ENCODE results near the gene CTU2.
"Not testable (repeated sequence)": the region's sequence is repeated elsewhere in the genome, so short reads cannot be mapped to it uniquely, and the experiment has no call there.

CTU2 gene

DNA sequence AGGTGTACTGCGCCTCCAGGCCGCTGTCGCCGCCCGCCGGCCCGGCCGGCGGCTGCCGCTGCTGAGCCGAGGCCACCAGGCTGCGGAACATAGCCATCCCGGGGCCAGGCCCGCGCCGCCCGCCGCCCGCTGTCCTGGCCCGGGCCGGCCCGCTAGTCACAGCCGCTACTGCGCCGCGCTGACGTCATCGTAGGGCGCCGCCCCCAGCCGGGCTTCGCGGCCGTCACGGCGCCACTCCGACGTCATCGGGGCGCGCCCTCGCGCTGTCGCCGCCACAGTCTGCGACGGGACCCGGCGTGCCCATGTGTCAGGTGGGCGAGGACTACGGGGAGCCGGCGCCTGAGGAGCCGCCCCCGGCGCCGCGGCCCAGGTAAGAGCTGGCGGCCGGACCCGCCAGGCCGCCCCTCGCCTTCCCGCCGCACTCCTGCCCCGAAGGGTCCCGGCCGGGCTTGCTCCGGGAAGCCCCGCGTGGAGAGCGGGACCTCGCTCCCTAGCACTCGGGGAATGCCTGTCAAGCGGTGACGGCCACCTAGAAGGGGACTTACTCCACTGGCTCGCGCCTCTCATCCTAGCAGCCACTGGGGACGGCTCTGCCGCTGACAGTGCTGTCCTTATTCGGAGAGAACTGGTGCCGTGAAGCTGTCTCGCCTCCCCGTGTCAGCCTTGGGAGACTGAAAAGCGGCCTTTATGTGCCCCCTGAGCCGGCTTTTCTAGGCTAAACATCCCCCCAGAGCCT, at the start of gene CTU2, which contains the start of gene RNF166:
Gene CTU2, plus strand, starts transcription at position 275 of the 736 bp plus-strand sequence. Its CDS starts 28 bp downstream, at position 303.
Gene RNF166, minus strand, starts transcription at position 180 of the 736 bp plus-strand sequence. Its CDS starts 83 bp downstream, at position 97.
- peak; percentile 84 for DNase-seq (ENCODE audit: low read depth, low spot score)

DNA sequence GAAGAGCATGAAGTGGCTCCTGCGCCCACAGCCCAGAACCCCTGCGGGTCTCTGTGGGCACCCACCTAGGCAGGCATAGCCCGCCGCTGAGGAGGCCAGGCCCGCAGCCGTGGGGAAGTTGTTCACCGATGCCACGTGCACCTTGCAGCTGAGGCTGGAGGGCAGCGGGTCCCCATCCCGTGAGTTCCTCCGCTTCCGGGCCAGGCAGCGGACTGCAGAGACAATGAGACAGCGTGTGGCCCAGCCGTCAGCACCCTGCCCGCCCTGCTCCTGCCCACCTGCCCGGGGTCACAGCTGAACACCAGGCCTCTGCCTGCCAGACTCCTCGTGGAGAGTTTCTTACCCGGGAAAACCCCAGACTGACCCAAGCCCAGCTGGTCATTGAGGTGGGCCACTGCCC, 48.9 kb upstream of the CTU2 start:
- no peak for DNase-seq (ENCODE audit: low read depth, low spot score)

DNA sequence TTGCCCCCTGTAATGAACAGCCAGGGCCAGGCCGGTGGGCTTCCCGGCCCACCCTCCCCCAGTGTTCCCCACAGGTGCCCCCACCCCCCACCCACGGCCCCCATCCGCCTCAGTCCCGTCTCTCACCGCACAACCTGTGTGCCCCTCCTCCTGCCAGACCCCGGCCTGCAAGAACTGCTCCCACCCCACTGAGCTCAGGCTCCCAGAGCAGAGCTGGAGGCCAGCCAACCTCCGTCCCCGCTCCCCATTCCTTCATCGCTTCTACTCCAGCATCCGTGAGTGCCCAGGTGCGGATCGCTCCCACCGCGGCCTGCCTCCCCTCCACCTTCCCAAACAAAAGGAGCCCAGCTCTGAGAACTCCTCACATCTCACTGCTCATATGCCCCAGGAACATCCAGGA, 47.6 kb upstream of the CTU2 start:
- DNase-seq (ENCODE audit: low read depth, low spot score), result no peak

DNA sequence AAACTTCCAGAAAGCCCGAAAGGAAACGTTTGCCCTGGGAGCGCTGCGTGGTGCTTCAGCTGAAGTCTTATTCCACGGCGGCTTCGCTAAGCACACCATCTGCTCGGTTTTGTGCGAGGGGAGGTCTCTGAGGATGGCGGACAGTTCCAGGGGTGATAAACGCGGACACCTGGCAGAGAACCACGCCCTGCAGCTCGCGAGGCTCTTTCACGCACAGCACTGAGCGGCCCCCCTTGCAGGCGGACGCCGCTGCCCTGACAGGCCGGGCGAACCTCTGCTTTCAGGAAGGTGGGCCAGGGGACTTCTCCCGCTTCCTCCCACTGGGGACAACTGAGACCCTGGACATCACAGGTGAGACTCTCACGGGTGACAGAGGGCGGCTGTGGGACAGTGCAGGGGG, 47.1 kb upstream of the CTU2 start:
- no peak for DNase-seq (ENCODE audit: low read depth, low spot score)

DNA sequence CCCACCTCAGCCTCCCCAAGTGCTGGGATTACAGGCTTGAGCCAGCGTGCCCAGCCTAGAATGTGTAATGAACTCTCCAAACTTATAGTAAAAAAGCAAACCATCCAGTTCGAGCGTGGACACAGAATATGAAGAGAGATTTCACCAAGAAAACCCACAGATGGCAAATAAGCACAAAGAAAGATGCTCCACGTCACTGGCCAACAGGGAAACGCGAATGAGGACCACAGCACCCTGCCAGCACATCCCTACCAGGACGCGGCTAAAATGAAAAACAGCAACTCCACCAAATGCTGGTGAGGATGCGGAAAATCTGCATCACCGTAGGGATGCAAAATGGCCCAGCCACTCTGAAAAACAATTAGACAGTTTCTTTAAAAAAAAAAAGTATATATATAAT, 44.8 kb upstream of the CTU2 start:
- DNase-seq (ENCODE audit: low read depth, low spot score), result no peak

DNA sequence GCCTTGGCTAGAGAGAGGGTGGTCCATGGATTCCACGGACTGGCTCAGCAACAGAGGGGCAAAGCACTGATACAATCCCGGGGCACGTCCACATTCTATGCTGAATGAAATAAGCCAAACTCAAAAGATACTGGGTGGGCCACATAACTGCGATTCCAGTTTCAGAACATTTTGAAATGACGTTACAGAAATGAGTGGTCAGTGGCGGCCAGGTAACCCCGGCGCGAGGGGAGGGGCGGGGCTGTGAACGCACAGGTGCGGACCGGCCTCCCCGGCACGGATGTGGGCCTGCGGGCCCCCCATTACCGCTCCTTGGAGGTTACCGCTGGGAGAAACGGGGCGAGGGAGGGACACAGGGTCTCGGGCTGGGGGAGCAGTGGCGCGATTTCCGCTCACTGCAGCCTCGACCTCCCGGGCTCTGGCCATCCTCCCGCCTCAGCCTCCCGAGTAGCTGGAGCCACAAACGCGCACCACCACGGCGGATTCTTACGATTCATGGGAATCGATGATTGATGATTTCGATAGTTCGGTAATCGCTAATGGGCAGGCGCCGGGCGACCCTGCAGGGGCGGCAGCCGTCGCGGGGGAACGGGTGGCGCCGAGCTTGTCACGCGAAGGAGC, 44.0 kb upstream of the CTU2 start:
- no peak for DNase-seq (ENCODE audit: low read depth, low spot score)

DNA sequence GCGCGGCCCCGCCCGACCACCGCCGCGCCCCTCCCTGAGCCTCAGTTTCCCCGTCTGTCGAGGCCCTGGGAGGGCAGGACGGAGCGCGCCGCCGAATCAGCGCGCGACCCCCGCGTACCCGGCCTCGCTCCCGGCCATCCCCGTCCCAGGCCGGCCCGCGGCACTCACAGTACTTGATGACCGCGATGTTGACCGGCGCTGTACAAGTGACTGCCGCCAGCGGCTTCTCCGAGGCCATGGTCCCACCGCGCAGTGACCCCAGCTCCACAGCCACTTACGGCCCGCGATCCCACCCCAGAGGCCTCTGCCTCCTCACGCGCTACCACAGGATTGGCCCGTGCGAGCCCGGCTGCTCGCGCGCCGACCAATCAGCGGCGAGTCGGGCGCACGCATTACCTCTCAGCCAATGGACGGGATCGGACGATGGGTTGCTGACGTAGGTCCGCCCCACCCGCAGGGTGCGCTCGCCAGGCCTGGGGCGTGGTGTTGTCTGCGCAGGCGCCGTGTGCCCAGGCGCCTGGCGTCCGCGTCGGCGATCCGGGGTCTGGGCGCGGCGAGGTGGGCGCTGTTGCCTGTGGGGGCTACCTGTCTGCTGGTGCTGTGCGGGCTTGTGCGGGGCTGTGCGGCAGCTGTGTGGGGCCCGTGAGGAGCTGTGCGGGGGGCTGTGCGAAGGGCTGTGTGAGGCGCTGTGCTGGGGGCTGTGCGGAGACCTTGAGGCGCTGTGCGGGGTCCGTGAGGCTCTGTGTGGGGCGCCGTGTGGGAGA, 43.3 kb upstream of the CTU2 start, which contains the start of gene MVD:
Gene MVD, minus strand, starts transcription at position 249 of the 764 bp plus-strand sequence. Its CDS starts 11 bp downstream, at position 238.
- DNase-seq (ENCODE audit: low read depth, low spot score), result peak; percentile 92

DNA sequence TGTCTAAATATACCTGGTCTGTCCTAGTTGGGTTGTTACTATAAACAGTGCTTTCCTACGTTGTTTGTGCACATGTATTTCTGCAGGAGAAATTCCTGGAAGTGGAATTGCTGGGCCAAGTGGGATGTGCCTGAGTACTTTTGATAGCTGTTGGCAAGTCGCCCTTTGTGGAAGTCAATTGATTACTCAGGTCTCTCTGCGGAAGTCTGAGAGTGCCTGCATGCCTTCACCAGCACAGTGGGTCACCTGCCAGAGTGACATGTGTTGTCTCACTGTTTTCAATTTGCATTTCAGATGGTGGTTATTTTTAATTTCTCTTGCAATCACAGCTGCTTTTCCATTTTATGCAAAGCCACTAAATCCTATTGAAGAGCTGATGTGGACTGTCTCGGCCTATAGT, 41.2 kb upstream of the CTU2 start:
- DNase-seq (ENCODE audit: low read depth, low spot score), result no peak

DNA sequence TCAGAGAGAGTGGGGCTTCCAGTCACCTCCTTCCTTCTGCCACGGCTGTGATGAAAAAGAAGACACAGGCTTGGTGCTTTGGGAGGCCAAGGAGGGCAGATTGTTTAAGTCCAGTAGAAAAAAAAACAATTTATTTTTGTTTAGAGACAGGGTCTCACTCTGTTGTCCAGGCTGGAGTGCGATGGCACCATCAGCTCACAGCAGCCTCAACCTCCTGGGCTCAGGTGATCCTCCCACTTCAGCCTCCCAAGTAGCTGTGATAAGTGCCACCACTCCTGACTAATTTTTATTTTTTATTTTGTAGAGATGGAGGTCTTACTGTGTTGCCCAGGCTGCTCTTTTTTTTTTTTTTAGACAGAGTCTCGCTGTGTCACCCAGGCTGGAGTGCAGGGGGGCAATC, 40.7 kb upstream of the CTU2 start:
- no peak for DNase-seq (ENCODE audit: low read depth, low spot score)

DNA sequence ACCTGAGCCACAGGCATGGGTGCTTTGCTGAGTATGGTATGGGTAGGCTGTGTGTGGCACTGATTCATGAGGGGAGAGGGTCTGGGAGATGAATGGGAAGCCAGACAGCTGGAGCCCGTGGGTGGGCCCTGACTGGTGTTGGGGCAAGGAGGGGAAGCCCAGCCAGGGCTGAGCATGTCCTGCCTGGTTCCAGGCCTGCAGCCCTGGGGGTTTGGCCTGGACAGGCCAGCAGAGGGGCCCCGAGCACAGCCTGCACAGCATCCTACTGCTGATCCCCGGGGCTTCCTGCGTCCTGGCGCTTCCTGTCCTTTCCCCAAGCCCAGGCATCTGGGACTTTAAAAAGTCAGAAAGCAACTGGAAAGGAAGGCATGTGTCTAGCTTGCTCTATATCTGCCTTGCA, 38.8 kb upstream of the CTU2 start:
- DNase-seq (ENCODE audit: low read depth, low spot score), result no peak

DNA sequence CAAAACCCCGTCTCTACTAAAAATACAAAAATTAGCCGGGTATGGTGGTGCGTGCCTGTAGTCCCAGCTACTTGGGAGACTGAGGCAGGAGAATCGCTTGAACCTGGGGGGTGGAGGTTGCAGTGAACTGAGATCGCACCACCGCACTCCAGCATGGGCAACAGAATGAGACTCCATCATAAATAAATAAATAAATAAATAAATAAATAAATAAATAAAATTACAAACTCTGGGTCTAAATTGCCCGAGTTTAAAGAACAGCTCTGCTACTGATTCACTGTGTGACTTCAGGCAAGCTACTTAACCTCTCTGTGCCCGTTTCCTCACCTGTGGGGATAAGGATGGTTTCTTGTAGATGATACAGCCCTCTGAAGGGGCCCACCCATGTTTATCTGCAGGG, 36.8 kb upstream of the CTU2 start:
- not testable (repeated sequence) for DNase-seq (ENCODE audit: low read depth, low spot score)

DNA sequence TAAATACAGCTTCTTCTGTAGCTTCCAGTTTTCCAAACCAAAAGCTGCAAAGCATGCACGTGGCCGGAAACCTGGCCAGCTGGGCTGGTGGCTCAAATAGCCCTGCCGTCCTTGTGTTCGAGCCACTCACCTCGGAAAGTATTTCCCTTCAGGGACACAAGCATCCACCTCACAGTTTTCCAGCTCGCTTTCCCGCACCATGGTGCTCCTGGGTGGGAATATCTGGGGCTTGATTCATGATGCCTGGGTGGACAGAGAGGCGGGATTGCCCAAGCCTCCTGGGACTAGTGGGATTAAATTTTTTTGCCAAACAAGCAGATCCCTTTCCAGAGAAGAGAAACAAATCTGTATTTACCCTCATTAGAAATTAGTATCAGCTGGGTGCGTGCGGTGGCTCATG, 36.3 kb upstream of the CTU2 start:
- no peak for DNase-seq (ENCODE audit: low read depth, low spot score)

DNA sequence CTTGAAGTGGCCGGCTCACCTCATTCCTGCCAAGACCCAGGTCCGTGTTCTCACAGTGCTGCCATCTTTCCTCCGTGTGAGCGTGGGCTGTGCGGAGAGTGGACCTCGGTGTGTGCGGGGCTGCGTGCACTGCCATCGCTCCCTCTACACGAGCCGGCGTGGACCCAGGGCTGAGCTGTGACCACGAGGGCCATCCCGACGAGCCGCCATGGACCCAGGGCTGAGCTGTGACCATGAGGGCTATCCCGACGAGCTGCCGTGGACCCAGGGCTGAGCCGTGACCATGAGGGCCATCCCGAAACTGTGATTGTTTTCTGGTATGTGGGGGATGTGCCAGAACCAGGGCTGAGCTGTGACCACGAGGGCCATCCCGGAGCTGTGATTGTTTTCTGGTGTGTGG, 34.5 kb upstream of the CTU2 start:
- DNase-seq (ENCODE audit: low read depth, low spot score), result no peak

DNA sequence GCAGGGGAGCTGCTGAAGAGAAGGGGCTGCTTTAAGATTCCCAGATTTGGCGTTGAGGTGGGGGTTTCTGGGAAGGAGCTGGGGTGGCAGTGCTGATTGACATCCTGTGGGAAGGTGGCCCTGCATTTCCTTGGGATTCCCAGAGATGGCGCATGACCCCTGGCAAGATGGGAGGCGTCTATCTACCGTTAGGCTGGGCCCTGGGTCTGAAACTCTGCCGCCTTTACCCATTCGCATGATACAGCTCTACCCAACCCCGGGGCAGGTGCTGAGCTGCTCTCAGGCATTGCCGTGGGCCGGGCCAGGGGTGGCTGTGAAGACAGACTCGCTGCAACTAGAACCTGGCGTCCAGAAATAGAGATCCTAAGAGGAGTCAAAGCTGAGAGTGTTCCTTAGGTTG, 33.5 kb upstream of the CTU2 start:
- DNase-seq (ENCODE audit: low read depth, low spot score), result no peak

DNA sequence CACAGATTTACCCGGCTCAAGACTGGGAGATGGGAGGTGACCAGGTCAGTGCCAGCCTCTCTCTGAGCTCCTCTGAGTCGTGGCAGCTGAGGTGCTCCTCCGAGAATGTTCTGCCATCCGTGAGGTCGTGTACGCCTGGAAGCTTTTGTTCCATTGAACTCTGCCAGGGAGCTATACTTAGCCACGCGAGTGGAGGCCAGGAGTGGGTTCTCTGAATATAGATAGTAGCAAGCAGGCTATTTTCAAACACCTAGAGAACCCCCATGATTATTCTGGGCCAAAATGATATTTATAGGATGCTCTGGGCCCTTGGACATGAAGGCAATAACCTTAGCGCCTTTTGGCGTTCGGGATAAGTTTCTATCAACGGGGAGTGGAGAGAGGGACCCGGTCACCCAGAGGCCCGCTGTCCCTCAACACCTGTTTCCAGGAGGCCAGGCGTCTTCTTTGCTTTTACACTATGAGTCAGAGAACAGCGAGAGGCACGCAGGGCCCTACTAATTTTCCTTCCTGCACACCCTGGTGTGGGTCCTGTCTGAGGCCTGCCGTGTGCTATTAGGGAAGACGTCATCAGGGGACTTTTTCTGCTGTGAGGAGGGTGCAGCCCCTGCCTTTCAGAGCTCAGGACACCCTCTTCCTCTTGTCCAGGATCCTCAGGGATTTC, 32.5 kb upstream of the CTU2 start:
- DNase-seq (ENCODE audit: low read depth, low spot score), result no peak

DNA sequence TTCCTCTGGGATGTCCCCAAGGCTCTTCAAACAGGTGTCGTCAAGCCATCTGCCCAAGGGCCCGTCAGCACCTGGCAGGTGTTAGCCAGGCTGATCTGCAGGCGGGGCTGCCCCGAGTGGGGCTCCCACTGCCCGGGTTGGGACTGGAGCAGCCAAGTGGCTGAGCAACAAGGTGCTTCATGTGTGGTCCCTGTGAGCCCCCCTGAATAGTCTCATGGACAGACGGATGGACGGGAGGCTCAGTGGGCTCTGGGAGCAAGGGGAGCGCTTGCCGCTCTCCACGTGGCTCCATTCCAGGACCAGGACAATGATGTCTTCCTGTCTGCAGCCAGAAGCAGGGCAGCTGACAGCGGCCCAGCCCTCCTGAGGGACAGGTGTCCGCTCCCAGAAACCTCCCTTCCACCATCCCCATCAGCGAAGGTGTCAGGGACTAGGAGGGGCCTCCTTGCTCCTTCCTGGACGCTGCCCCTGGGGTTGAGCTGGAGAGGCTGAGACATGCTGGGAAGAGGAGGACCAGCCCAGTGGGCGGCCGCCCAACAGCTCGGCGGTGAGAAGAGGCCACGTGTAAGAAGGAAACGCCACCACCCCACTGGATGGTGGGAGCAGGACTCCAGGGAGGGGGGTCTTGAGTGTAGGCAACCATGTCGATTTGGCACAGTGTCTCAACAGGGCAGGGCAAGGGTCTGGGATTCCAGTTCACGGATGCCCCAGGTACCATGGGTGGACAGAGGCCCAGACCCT, 29.6 kb upstream of the CTU2 start:
- no peak for DNase-seq (ENCODE audit: low read depth, low spot score)

DNA sequence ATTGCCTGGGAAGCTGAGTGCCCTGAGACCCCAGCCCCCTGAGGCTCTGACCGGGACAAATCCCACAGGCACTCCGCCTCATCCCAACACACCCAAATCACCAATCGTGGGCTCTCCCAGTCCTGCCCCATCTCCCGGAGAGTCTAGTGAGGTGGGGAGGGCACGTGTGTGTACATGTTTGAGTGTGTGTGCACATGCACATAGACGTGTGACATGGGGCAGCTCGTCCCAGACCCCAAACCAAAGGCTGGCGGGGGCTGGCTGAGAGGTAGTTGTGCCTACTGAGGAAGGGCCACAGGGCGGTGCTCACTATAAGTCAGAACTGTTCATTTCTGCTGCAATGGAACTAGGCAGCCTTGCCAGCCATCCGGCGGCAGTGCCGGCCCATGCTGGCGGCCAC, 28.6 kb upstream of the CTU2 start:
- DNase-seq (ENCODE audit: low read depth, low spot score), result no peak

DNA sequence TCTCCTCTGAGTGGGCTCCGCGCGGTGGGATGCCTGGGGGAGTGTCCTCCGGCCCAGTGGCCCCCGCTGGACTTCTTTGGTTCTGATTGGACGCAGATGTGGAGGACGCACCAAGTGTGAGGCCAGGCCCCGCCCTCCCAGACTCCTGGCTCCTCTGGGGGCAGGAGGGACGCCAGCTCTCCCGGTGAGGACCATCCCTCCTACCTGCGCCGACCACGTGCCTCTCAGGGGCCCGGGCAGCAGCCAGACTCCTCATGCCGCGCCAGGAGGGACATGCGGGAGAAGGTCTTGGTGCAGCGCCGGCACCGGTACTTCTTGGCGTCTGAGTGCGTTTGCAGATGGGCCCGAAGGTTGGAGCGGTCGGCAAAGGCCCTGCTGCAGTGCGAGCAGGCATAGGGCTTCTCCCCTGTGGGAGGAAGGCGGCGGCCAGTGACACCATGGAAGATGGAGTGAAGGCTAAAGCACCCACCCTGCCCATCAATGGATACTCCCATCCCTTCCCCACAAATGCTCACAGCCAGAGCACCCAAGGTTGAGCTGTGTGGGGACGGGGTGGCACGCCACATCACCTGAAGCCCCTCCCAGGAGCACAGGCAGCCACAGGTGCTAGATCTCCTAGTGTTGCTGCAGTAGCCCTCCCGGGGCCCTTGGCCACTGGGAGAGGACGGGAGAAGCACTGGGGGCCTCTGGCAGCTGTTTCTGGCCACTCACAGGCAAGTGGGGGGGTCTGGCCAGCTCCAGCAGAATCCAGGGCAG, 27.9 kb upstream of the CTU2 start:
- no peak for DNase-seq (ENCODE audit: low read depth, low spot score)

DNA sequence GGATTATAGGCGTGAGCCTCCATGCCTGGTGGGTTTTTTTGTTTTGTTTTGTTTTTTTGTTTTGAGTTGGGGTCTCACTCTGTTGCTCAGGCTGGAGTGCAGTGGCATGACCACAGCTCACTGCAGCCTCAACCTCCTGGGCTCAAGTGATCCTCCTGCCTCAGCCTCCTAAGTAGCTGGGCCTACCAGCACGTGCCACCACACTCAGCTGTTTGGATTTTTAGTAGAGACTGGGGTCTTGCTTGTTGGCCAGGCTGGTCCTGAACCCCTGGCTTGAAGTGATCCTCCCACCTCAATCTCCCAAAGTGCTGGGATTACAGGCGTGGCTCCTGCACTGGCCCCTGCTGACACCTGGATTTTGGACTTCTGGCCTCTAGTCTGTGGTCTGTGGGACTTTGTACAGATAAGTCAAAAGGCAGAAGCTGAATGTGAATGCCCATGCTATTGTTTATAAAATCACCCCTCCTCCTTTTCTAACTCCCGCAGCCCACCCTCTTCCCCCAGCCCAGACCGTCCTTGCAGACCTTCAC, 25.7 kb upstream of the CTU2 start:
- DNase-seq (ENCODE audit: low read depth, low spot score), result no peak

DNA sequence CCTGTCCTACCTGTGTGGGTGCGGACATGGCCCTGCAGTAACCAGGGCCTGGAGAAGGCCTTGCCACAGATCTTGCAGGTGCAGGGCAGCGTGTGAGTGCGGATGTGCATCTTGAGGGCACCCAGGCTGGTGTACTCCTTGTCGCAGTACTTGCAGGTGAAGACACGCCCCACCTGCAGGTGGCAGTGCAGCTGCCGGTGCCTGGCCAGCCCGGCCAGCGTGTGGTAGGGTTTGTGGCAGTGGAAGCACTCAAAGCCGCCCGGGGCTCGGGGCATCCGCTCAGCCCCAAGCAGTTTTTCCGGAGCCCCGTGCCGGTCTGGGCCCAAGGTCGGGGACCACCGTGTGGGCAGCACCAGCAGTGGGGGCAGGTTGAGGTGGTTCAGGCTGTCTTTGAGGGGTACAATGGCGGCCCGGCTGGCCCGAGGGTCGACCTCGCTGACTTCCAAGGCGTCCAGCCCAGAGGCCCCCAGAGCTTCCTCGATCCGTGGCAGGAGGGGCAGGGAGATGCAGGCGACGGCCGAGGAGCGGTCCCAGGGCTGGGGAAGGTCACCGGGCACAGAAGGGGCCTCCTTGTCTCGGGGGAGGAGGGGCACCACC, 25.1 kb upstream of the CTU2 start:
- no peak for DNase-seq (ENCODE audit: low read depth, low spot score)
